NCI-H187 (cell line): ENCODE data around the gene INVS.
"Not testable (repeated sequence)": the region's sequence is repeated elsewhere in the genome, so short reads cannot be mapped to it uniquely, and the experiment has no call there.

Experiments used
- DNase-seq, 2 experiments: peaks; one replicate each; lab custom pipeline; 2025; lab: John Stamatoyannopoulos, UW

INVS gene

DNA sequence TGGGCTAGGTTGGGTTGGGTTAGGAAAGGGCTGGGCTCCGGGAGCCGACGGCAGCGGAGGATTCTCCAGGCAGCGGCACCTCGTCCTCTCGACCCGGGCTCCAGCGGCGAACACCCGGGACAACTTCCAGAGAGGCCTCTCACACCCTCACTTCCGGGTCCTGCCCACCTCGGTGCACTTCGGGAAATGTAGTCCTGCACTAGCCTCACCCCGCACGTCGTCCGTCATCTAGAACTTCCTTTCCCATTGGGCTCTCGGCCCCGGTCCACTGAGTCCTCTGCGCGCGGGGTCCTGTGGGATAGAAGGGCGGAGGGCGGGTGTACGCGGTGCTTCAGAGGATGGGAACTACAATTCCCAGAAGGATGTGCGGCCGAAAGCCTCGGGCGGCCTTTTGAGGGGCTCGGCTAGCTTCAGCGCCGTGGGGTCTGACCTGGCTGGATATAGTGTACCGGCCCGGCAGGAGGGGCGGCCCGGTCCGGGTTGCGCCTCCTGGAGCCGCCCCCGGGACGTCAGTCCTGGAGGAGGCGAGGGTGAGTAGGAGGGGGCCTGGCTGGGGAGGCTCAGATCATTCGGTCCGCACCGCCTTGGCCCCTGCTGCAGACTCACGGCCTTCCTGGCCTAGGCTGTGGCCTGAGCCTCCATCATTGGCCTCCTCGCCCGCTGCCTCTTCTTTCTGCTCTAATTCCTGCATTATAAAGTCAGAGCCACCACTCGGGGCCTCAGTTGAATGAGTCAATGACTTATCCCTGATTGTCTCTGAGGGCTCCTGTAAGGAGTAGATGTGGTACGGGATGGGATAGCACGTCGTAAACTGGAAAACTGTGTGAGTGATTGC lies at the start of gene INVS, which contains the start of gene ERP44:
TSS of gene INVS (plus strand) at position 357 of the 835 bp plus-strand sequence. CDS start 5,279 bp downstream, outside the sequence.
TSS of gene ERP44 (minus strand) at position 114 of the 835 bp plus-strand sequence. CDS start 160 bp downstream, outside the sequence.
- peak; percentile 58 to 92 for DNase-seq

- DNase-seq, result no peak
Measured at GRCh38 chr9:100049551-100049950, 49.5 kb upstream of the INVS start.

GRCh38 chr9:100052375-100052774 lies 46.7 kb upstream of the INVS start:
- DNase-seq, result no peak

DNA sequence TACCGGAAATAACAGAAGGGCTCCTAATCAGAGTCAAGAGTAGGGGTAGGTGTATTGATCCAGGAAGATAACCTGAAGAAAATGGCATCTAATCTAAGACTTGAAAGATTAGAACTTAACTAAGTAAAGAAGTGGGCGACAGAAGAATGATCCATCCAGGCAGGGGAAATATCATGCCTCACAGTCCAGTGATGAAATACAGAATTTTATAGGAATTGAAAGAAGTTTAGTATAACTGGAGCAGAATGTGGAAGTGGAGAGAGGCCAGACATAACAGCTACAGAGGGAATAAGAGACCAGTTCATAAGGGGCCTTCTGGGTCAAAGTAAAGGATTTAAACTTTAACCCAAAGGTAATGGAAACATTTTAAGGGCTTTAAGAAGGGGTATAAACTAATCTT lies 42.5 kb upstream of the INVS start:
- DNase-seq, result no peak

- no peak for DNase-seq
Measured at GRCh38 chr9:100057624-100058023, 41.4 kb upstream of the INVS start.

DNA sequence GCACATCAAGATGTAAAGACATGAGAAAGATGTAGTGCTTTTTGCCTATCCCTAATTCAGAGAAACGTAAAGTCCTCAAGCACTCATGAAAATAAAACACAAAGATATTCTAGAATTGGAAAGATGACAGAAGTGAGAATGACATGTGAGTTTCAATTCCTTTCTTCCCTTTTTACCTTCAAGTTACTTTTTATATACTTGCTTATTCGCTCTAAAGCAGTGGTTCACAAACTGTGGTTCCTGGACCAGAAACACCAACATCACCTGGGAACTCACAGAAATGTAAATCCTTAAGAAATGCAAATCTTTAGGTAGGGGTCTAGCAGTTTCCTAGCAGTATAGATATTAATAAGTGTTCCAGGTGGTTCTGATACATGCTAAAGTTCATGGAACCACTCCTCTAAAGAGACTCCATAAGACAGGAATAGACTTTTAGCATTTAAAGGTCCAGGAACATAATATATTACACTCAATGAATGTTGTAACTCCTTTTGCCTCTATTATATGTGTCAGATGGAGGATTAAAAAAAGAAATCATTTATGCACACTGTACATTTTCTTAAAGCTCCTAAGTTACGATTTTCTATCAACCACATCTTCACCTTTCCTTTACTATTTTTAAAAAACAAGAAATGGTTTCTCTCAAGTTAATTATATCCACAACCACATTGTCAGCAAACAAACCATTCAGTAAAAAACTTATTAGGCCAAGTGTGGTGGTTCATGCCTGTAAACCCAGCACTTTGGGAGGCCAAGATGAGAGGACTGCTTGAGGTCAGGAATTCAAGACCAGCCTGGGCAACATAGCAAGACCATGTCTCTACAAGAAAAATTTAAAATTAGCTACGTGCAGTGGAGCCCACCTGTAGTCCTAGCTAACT lies 40.1 kb upstream of the INVS start:
- DNase-seq, result no peak

GRCh38 chr9:100062683-100063082 lies 36.4 kb upstream of the INVS start:
- not testable (repeated sequence) for DNase-seq

GRCh38 chr9:100063185-100063584 lies 35.9 kb upstream of the INVS start:
- DNase-seq, result no peak

DNA sequence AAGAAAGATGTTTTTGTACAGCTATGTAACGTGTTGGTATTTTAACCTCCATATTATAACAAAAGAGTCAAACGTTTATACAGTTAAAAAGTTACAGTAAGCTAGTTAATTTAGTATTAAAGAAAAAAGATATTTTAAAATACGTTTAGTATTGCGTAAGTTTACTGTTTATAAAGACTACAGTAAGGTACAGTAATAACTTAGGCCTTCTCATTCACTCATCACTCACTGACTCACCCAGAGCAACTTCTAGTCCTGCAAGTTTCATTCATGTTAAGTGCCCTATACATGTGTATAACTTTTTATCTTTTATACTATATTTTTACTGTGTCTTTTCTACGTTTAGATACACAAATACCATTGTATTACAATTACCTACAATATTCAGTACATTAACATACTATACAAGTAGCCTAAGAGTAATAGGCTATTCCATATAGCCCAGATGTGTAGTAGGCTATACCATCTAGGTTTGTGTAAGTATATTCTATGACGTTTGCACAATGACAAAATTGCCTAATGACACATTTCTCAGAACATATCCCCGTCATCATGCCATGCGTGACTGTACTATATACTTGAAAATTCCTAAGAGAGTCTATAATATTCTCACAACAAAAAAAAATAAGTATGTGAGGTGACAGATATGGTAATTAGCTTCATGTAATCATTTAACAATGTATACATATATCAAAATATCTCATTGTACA lies 34.0 kb upstream of the INVS start:
- DNase-seq, result no peak

GRCh38 chr9:100066539-100066938 lies 32.5 kb upstream of the INVS start:
- DNase-seq, result peak; percentile 34 to 56

DNA sequence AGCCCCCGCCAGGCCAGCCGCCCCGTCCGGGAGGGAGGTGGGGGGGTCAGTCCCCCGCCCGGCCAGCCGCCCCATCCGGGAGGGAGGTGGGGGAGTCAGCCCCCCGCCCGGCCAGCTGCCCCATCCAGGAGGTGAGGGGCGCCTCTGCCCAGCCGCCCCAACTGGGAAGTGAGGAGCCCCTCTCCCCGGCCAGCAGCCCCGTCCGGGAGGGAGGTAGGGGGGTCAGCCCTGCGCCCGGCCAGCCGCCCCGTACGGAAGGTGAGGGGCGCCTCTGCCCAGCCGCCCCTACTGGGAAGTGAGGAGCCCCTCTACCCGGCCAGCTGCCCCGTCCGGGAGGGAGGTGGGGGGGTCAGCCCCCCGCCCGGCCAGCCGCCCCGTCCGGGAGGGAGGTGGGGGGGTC lies 31.1 kb upstream of the INVS start:
- DNase-seq, result not testable (repeated sequence)

DNA sequence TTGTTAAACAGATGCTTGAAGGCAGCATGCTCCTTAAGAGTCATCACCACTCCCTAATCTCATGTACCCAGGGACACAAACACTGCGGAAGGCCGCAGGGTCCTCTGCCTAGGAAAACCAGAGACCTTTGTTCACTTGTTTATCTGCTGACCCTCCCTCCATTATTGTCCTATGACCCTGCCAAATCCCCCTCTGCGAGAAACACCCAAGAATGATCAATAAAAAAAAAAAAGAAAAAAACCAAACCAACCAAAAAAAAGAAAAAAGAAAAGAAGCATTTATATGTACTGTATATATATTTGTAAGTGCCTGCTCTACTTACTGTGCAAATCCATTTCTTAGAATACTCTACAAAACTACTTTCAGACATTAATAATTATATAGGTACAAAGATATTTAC lies 30.0 kb upstream of the INVS start:
- DNase-seq, result not testable (repeated sequence)

DNA sequence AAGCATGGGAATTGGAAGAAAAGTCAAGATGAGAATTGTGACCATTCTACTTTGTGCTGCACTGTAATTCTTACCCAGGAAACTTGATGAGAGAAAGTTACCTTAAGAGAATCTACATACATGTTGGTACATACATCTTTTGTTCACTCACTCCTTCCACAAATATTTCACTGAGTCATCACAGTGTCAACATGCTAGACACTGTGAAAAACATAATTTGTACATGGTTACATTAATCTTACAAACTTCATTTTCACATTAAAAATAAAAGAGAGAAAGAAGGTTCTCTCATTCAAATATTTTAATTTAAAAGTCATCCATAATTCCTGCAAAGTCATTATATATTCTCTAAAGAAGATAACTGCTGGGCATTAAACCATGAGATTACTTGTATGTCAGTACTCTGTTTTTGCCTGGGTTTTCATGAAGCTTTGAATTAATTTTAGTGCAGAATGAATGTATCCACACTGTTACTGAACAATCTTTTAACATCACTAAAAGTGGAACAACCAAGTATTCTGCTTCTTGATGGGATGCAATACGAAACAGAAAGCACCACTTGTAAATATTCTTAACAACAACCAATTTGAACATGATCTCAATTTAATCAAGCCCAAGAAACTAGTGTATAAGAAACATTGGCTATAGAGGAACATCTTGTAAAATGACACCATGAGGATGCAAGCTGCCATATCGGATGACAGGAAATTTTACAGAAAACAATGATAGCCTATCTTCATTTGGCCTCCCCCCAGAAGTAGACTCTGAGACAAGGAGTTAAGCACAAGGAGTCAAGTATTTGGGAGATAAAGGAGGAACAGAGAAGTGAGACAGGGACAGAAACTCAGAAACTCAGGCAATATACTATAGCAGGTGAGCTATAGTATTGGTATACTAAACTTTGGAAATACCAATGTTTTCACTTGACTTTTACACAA lies 28.7 kb upstream of the INVS start:
- no peak for DNase-seq

GRCh38 chr9:100071271-100071670 lies 27.8 kb upstream of the INVS start:
- no peak for DNase-seq

- DNase-seq, result no peak
Measured at GRCh38 chr9:100072805-100073204, 26.2 kb upstream of the INVS start.

DNA sequence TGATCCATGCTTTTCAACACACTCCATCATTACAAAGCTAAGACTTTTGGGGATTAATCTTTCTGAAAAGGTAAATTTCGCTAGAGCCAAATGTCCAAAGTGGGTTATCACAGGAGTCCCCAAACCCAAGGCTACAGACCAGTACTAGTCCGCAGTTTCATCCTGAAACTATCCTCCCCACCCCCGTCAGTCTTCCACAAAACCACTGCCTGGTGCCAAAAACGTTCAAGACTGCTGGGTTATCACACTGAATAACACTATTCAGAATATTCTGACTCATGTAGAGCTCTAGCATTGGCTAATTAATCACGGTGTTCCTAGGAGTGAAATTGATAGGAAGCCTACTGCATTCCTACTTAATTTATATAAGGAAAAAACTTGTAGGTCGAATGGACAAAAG lies 24.9 kb upstream of the INVS start:
- DNase-seq, result no peak

- no peak for DNase-seq
Measured at GRCh38 chr9:100074989-100075388, 24.1 kb upstream of the INVS start.

DNA sequence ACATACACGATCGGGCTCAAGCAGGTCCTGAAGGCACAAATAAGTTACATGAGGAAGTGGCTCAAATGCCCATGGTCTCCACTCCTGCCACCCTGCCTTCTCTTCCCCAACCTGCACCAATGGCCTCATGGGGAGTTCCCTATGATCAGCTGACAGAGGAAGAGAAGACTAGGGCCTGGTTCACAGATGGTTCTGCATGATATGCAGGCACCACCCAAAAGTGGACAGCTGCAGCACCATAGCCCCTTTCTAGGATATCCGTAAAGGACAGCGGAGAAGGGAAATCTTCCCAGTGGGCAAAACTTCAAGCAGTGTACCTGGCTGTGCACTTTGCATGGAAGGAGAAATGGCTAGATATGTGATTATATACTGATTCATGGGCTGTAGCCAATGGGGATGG lies 22.8 kb upstream of the INVS start:
- not testable (repeated sequence) for DNase-seq

DNA sequence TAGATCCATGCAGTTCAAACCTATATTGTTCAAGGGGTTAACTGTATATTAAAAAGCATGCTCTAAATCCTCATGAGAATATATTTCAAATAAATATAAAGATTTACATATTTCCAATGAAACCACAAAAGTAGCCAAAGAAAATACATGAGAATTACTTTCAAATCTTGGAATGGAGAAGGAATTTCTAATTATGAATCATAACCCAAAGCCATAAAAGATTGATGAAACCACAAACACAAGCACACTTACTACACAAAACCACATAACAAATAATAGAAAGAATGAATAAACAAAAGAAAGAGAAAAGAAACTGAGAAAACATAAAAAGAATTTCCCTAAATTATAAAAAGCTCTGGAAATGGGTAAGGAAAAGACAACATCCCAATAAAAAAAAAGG lies 16.3 kb upstream of the INVS start:
- DNase-seq, result no peak

DNA sequence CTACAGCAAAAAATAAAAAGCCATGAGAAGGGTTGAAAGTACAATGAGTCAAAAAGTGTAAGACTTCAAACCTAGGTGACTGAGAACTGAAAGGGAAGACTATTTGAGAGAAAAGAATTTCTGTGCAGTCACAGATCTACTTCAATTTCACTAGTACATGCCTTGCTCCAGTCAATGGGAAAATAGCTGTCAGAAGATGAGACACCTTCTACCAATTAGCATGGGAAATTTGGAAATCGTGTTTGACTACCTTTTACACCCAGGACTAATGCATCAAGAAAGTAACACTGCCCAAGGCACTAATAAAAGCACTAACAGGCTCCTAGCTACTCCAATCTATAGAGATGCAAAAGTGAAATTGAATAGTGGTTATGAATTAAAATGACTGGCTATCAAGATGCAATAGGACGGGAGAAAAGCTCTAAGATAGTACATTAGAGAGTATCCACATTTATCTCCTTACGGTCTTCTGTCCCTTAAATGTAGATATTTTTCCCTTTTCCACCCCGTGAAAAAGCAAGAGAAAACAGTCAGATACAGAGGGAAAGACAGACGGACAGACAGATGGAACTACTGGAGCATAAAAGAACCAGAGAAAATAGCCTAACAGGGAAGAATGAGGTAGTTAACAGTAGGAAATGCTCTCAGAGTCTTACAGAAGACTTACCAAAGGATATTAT lies 15.5 kb upstream of the INVS start:
- no peak for DNase-seq

DNA sequence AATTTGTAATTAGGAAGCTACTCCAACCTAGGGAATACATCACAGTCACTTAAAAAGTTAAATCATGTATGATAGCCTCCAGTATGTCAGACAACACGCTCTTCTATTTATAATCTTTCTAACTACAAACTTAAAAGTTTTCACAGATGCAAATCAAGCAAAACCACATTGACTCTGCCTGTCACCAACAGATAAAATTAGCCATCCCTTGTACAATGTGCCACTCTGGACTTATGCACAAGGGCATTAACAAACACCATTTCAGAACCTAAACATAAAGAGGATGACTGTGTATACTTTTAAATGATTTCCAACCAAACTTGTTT lies 15.0 kb upstream of the INVS start:
- DNase-seq, result no peak
